UCSD-AML1 (cell line): ENCODE measurements around the gene SH3BP5L.
"Not testable (repeated sequence)": the region's sequence is repeated elsewhere in the genome, so short reads cannot be mapped to it uniquely, and the experiment has no call there.

Source experiments
- DNase-seq: peaks from one replicate; lab custom pipeline; 2025; ENCODE audit not compliant: unreplicated experiment; lab: John Stamatoyannopoulos, UW

Gene SH3BP5L

DNA sequence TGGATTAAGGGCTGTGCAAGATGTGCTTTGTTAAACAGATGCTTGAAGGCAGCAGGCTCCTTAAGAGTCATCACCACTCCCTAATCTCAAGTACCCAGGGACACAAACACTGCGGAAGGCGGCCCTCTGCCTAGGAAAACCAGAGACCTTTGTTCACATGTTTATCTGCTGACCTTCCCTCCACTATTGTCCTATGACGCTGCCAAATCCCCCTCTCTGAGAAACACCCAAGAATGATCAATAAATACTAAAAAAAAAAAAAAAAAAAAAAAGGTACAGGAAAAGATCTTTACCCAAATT, 5.0 kb upstream of the SH3BP5L start:
- DNase-seq: not testable (repeated sequence)

DNA sequence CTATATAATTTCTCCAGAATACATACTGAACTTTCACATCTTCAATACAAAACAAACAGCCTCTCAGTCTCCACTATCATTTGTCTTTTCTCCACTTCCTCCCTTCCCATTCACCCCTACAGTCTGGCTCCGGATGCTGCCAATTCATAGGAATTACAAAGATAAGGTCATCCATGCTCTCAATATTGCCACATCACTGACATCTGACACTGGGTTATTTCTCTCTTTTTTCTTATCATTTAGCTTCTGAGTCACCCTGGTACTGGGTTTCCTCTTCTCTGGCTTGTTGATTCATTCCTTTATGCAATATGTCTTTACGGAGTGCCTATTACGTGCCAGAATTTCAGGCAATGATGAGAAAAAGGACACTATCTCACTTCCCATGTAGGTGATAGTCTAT, 3.1 kb upstream of the SH3BP5L start:
- DNase-seq: no peak

GRCh38 chr1:248825573-248825908, 174 bp downstream of the SH3BP5L start:
- DNase-seq: no peak

DNA sequence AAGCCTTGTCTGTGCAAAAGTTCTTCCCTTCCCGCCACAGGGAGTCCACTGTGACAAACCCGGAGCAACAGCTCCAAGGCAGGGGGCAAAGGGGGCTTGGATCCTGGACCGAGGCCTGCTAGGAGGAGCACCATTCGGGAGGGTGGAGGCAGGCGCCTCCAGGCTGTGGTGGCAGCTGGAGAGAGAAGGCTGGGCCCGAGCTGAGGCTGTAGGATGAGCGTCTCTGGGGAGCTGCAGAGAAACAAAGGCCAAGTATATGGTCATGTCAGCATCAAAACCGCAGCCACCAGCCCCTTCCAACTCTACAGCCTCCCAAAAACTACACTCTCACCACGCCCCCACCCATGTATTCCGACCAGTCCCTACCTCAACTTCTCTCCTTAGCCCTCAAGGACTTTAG, 579 bp downstream of the SH3BP5L start:
- no peak for DNase-seq

- no peak for DNase-seq
These were observed 1.0 kb downstream of the SH3BP5L start for GRCh38 chr1:248824701-248825100.

DNA sequence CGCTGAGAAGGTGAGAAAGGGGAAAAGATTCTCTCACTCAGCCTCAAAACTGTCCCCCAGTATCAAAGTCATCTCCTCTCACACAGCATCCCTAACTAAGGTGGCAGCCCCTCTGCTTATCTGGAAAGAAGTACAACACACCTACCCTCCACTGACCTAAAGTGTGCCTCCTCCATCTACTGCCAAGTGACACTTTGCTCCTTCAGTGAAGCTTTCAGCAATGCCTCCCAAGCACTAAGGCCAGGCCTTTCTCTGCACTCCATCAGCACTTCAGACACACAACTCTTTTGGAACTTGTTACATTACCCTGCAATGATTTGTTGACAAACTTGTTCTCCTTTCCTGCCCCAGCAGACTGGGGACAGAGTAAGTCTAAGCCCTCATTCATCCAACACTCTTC, 1.4 kb downstream of the SH3BP5L start:
- DNase-seq: no peak

GRCh38 chr1:248823517-248824001, 2.2 kb downstream of the SH3BP5L start:
- no peak for DNase-seq

DNA sequence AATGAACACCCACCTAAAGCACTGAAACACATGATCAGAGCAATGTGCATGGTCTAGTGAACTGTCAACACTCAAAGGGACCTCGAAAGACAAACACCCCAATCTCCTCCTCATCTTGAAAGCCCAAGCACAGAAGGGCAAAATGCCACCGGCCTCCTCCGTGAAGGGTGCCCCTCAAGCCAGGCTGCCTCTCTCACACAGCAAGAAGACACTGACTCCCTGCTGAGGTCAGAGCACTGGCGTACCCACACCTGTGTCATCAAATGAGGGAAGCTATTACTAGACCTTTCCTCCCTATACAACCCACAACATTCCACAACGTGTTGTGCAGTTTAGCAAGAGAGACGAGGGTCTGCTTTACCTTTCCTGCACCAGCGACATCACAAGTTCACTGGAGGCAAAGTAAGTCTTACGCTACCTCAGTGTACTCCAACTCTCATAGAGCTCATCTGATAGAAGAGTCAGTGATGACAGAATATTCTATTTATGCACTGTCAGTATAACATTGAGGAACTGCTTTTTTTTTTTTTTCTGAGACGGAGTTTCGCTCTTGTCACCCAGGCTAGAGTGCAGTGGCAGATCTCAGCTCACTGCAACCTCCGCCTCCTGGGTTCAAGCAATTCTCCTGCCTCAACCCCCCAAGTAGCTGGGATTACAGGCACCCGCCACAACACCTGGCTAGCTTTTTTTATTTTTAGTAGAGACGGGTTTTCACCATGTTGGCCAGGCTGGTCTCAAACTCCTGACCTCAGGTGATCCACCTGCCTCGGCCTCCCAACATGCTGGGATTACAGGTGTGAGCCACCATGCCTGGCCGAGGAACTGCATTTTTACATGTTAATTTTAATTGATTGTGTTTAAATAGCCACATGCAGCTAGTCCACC, 3.3 kb downstream of the SH3BP5L start:
- DNase-seq: no peak

DNA sequence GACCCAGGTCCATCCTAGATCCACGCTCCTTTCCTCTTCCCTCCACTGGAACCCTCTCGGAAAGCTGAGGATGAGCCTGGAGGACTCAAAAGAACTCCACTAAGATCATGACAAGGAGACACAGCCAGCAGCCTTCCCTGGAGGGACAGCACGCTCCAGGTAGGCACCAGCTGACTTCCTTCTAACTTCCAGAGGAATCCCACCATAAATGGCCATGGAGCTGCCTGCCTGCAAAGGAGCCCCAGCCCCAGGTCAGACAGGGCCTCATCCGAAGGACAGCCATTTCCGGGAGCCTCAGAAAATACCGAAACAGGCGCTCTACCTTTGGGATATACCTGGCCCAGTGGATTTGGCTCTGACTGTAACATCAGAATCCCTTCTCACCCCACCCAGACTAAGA, 4.1 kb downstream of the SH3BP5L start:
- no peak for DNase-seq

- DNase-seq: no peak
These were observed 4.6 kb downstream of the SH3BP5L start for GRCh38 chr1:248821101-248821500.

DNA sequence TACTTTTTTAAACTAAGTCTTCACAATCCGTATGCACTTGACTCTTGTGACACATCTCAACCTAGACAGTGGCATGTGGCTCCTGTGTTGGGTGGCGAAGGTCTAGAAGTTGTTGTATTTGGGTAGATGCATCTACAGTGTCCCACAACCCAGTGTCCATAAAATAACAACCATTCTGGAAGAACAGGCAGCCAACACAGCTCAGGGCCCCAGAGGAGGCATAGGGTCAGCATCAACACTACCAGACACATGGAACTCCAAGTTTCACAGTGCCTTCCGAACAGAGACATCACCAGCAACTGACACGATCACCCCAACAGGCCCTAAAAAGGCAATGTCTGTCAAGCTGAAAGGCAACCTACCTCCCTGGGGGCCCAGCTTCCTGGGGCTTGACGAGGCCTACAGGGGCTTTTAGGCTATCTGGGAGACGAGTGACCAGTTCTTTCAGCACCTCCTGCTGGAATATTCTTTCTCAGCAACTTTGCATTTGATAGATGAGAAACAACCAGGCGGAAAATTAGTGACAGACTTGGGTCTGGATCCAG, 5.6 kb downstream of the SH3BP5L start:
- no peak for DNase-seq

DNA sequence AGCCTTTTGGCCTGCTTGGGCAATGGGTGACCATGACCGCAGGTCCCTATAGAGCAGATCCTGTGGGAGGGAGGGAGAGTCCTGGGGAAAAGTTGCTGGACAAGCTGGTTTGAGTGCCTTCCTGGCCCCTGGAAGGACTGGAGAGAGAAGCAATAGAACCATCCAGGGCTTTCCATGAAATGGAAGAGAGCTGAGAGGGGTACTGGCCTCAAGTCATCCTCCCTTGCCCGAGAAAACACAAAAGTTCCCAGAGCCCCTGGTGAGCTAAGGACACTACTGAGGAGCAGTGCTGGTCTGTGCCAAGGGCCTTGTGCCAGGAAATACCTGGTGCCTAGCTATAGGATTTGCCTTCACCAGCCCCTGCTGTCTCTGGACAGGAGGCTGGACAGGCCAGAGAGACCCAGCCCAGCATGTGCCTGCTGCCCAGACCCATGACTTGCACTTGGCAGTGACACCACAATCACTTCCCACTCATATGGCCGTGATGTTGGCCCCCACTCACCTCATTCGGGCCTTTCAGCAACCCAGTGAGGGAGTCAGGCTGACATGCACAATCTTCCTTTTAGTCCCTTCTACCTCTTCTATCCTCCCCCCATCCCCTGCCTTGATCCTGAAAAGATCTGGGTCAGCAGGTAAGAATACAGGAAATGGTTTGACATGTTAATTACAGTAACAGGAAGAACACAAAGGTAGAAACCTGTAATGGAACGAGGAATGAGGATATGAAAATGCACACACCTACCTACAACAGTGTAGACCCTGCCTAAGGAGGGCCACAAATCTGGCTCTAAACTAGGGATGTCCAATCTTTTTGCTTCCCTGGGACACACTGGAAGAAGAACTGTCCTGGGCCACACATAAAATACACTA, 7.0 kb downstream of the SH3BP5L start:
- no peak for DNase-seq

DNA sequence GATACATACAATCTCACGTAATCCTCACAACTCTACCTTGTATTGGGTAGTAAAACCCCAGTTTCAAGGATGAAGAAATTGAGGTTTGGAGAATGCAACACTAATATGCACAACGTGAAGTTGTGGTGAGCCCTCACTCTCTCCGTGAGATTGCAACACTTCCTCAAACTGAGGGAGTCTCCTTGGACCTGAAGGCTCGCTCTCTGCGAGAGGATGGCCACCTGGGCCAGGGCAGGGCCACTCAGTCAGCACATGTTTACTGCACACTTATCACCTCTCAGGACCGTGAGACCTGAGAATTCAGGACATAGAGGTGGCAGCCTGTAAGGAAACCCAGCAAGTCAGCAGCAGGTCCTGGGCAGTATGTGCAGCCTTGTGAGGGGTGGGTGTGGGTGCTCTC, 8.7 kb downstream of the SH3BP5L start:
- no peak for DNase-seq

GRCh38 chr1:248816042-248816851, 9.5 kb downstream of the SH3BP5L start:
- DNase-seq: no peak

DNA sequence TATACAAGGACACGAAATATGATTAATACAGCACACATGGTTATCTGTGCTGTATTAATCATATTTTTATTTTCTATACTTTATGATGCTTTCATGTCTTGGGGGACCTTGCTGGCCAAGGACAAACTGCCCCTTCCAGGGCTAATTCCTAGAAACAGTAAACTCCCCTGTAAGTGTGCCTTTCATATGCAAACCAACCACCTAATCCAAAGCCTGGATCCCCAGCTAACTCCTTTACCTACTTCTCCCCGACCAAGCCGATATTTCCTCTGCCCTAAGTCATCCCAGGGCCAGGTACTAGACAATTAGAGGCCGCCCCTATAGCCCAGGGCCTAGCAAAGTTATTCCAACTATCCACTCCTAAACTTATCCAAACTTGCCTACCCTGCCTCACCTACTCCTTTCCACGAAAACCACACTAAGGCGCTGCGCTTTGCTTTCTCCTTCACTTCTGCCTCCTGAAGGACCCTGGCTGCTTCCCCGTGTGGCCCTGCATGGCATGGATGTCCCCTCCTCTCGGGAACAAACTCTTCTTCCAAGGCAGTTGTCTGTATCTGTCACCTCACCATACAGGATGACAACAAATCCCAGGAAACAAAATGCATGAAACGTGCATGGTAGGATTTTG, 10.2 kb downstream of the SH3BP5L start:
- DNase-seq: no peak

- no peak for DNase-seq
These were observed 11.4 kb downstream of the SH3BP5L start for GRCh38 chr1:248814351-248814750.

- no peak for DNase-seq
These were observed 12.2 kb downstream of the SH3BP5L start for GRCh38 chr1:248813546-248813945.

GRCh38 chr1:248812736-248813425, 12.8 kb downstream of the SH3BP5L start:
- no peak for DNase-seq

GRCh38 chr1:248811514-248812490, 13.9 kb downstream of the SH3BP5L start:
- DNase-seq: no peak
